SW480 (cell line): ENCODE measurements around the gene TBL3.
A peak's percentile ranks its signal among the peaks of the same experiment; 100 is the strongest.

ENCODE experiments used
- DNase-seq: peaks from one replicate; pipeline ENCODE4 v3.0.0-alpha.2; 2016; ENCODE audit warnings: low spot score

Gene TBL3

GRCh38 chr16:1982991-1983543 lies 11.2 kb downstream of the TBL3 start:
- DNase-seq = no peak

- DNase-seq = peak; percentile 86
Observed at GRCh38 chr16:1983544-1984346, 11.9 kb downstream of the TBL3 start, which contains the start of gene GFER. Gene GFER, plus strand, starts transcription at chr16:1984193. Its CDS starts 26 bp downstream, at chr16:1984219.

GRCh38 chr16:1984347-1985225 lies 12.7 kb downstream of the TBL3 start:
- no peak for DNase-seq

GRCh38 chr16:1985466-1986150 lies 13.8 kb downstream of the TBL3 start:
- no peak for DNase-seq

- no peak for DNase-seq
Observed at GRCh38 chr16:1987198-1987597, 15.3 kb downstream of the TBL3 start.

GRCh38 chr16:1989209-1990100 lies 17.6 kb downstream of the TBL3 start, which contains the start of gene SYNGR3:
Gene SYNGR3, plus strand, starts transcription at chr16:1989970. Its CDS starts 133 bp downstream, at chr16:1990103.
- no peak for DNase-seq

- DNase-seq = no peak
Observed at GRCh38 chr16:1990101-1990350, 18.2 kb downstream of the TBL3 start.

- DNase-seq = peak; percentile 41
Observed at GRCh38 chr16:1990351-1991134, 18.7 kb downstream of the TBL3 start.

- DNase-seq = no peak
Observed at GRCh38 chr16:1991135-1991551, 19.3 kb downstream of the TBL3 start.

- no peak for DNase-seq
Observed at GRCh38 chr16:1991588-1991947, 19.7 kb downstream of the TBL3 start.

GRCh38 chr16:1991948-1992703 lies 20.3 kb downstream of the TBL3 start:
- DNase-seq = peak; percentile 67

- no peak for DNase-seq
Observed at GRCh38 chr16:1992704-1993317, 21.0 kb downstream of the TBL3 start.

- DNase-seq = no peak
Observed at GRCh38 chr16:1993731-1994131, 21.9 kb downstream of the TBL3 start.

- DNase-seq = no peak
Observed at GRCh38 chr16:1997494-1998359, 25.9 kb downstream of the TBL3 start.

- DNase-seq = no peak
Observed at GRCh38 chr16:1998360-1998835, 26.5 kb downstream of the TBL3 start.

GRCh38 chr16:1998852-1999801 lies 27.3 kb downstream of the TBL3 start:
- DNase-seq = no peak
